Iris pigment epithelial cell (primary cell): ENCODE results near the gene TJAP1.
"Not testable (repeated sequence)": the region's sequence is repeated elsewhere in the genome, so short reads cannot be mapped to it uniquely, and the experiment has no call there.

Experiments
- DNase-seq: peaks from one replicate; pipeline ENCODE4 v3.0.0-alpha.2; 2011; ENCODE audit warnings: low read depth

TJAP1 gene

GRCh38 chr6:43481591-43482236 lies 4.3 kb downstream of the TJAP1 start:
- DNase-seq, result no peak

GRCh38 chr6:43488667-43489276 lies 11.4 kb downstream of the TJAP1 start:
- no peak for DNase-seq

GRCh38 chr6:43489277-43490072 lies 12.1 kb downstream of the TJAP1 start:
- DNase-seq, result no peak

DNA sequence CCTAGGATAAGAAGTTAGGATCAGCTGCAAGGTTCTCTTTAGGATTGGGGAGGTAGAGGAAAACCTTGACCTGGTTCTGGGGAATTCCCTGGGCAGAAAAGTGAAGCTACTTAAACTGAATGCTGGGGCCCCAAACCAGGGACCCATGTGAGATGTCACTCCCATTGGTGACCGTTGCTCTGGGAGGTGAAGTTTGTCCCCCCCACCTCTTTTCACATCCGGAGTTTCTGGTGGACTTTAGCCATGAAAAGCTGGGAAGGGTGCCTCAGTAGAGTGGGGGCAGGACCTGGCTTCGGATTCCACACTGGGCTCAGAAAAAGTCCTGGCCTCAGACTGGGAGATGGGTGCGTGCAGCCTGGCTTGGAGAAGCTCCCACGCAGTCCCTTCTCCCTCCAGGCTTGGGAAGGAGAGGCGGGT lies 13.2 kb downstream of the TJAP1 start:
- no peak for DNase-seq

- DNase-seq, result peak; percentile 83
These were observed 14.6 kb downstream of the TJAP1 start for GRCh38 chr6:43491750-43492661.

GRCh38 chr6:43492673-43493072 lies 15.3 kb downstream of the TJAP1 start:
- DNase-seq, result peak; percentile 37

DNA sequence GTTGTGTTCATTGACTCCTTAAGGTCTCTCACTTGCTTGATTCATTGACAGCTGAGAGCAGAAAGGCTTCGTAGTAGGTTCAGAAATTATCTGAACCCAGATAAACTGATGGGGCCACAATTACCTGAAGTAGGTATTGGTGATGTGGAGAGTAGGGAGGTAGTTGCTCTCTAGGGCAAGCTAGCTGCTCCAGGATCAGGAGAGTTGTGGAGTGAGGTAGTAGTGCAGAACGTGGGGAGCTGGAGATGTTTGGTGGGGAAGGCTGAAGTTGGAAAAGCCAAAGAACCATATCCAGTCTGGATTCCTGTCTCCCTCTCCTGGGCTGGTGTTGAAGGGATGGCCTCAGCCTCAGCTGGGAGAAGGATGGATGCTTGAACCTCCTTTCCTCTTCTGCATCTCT lies 15.9 kb downstream of the TJAP1 start:
- no peak for DNase-seq

DNA sequence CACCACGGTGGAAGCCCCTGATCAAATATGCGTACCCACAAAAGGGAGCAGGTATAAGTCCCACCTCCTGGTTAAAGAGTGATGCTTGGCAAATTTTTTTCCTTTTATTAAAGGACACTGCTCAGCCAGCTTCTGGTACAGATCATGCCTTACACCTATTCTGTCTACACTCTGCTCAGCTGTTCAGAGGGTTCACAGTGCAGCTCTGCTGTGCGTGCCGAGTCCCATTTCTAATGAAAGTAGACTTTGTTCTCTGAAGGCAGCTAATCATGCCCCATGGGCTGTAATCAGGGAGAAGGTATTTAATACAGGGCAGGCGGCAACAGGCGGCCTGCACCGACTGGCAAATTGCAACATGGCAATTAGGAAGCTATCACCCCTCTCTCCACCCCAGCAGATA lies 16.5 kb downstream of the TJAP1 start:
- DNase-seq, result no peak

DNA sequence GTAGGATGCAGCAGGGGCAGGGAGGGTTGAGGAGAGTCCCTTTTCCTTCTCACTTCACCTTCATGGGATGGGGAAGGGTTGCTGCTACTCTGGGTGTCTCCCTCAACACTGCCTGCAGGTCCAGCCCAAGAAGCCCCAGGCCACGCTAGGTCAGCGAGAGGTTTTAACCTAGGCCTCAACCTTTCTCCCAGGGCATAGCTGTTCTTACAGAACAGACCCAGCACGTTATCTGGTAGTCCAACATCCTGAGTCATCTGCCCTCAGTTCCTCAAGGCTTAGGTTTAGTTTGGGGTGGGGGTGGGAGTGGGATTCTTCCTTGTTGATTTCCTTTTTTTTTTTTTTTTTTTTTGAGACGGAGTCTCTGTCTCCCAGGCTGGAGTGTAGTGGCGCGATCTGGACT lies 17.0 kb downstream of the TJAP1 start:
- DNase-seq, result no peak

GRCh38 chr6:43494766-43495165 lies 17.4 kb downstream of the TJAP1 start:
- DNase-seq, result no peak

DNA sequence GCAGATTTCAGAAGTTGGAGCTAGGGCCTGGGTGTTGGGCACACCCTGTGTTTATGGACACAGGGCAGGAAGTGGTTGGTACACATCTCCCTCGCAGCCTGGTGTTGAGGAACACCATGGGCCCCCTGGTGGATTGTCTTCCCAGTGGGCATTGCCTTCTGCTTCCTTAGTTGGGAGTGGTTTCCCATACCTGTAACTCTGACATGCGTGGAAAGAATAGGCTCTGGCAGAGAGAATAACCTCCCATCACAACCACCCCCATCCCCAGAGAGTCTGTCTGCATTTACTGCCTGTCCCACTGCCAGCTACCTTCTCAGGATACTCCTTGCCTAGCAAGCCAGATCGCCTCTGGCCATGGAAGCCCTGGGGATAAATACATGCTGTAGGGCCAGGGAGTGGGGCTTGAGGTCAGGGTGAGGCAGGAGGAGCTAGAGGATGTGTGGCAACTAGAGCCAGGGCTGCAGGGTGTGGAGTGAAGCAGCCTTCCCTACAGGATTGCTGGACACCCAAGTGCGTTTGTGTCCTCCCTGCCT lies 18.1 kb downstream of the TJAP1 start:
- no peak for DNase-seq

DNA sequence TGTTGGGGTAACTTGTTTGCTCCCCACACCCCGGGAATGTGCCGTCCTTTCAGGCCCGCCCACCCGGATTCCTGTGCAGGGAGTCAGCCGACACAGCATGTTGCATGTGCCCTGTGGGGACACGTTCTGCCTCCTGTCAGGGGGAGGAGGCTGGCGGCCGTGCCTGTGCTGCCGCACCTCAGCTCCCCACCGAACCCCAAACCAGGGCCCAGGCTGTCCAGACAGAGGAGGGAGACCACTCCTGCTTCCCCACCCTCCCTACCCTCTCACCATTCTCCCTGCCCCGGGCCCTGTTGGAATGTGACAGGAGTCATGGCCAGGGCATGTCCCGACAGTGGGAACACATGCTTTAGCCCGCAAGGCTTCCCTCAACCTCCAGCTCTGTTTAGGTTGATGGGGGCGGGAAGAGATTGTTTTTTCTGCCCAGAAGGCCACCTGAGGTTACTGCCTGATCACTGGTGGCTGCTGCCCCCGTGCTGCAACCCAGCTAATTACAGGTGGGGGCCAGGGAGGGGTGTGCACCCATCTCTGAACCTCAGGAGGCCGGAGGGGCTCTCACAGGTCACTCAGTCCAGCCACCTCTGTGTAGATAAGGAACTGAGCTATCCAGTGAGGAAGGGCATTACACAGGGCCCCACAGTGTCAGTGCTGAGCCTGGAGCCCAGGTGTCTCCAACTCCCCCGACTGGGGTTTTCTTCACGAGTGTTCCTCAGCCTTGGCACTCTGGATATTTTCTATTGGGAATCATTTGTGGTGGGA lies 19.2 kb downstream of the TJAP1 start:
- peak; percentile 67 for DNase-seq

- no peak for DNase-seq
These were observed 19.7 kb downstream of the TJAP1 start for GRCh38 chr6:43497129-43497396.

- DNase-seq, result no peak
These were observed 20.3 kb downstream of the TJAP1 start for GRCh38 chr6:43497689-43498088.

- DNase-seq, result not testable (repeated sequence)
These were observed 20.9 kb downstream of the TJAP1 start for GRCh38 chr6:43498291-43498690.

DNA sequence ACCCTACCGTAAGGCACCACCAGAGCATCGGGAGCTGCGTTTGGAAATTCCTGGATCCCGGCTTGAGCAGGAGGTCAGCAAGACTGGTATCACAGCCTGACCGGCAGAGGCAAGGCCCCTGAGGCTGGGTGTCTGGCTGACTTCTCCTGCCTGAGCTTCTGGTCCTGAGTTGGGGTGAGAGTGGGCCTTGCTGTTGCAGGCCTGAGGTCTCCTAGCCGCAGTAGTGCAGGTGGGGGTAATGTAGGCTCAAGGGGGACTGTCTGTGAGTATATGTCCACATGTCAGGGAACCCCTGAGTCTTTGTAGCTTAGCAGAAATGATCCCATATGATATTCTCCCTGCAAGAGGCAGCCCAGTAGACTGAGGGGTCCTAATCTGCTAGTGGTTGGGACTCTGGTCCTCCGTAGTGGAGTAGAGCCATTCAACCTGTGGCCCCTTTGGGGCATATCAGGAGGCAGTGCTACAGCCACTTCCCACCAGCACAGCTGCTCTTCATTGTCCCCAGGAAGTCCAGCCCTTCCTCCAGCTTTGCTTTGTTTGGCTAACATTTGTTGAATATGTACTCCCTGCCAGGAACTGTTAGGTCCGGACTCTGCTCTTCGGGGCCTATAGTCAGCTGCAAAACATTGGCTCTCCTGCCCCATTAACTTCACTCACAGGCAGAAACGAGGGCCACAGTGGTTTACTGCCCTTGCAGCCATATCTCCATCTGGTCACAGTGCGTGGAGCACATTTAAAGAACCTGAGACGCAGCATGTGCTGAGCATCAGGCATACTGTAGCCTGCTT lies 21.9 kb downstream of the TJAP1 start:
- DNase-seq, result no peak

DNA sequence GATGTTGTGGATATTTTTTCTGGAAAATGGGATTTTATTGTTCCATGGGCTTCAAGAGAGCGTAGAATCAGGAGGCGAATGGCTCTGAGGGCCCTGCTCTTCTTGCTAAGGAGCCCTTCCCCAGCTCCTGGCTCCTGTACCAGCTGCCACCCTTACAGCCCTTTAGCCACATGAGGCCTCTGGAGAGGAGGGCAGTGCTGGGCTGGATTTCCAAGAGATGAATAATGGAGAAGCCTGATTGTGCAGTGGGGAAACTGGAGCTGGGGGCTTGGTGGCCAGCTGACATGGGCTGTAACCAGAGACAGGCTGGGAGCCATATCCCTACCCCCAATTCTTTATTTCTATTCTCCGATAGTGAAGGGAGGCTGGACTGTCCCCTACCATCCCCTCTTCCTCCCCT lies 23.6 kb downstream of the TJAP1 start:
- no peak for DNase-seq

- no peak for DNase-seq
These were observed 25.3 kb downstream of the TJAP1 start for GRCh38 chr6:43502666-43503065.

DNA sequence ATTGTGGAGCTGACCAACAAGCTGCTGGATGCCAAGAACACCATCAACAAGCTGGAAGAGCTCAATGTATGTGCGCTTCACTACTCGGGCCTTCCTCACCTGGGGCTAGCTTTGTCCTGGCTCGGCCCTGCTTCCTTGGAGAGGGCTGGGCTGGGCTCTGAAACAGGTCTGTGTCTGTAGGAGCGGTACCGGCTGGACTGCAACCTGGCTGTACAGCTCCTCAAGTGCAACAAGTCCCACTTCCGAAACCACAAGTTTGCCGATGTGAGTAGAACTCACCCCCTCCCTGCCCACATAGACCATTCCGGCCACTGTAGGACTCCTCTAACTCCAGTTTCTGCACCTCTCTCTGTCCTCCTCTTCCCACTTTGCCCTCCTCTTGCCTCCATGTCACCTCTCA lies 26.1 kb downstream of the TJAP1 start:
- DNase-seq, result no peak

- DNase-seq, result no peak
These were observed 27.6 kb downstream of the TJAP1 start for GRCh38 chr6:43504756-43505593.
